IMR-90 (cell line): Measurements from ENCODE around the gene LGALS9.

Experiments used
- BHLHE40 ChIP-seq: fragments of 150-350 bp; IDR thresholded peaks from 2 replicates; pipeline ENCODE4 v1.6.1; 2016; ENCODE audit warnings: mild to moderate bottlenecking, low read depth, low read length
- CEBPB ChIP-seq: IDR thresholded peaks from 2 replicates; pipeline ENCODE4 v1.6.1; 2012; ENCODE audit warnings: low read depth, low read length, improper control_type of control experiment
- FOS ChIP-seq: fragments of 150-350 bp; IDR thresholded peaks from 2 replicates; pipeline ENCODE4 v1.6.1; 2016; ENCODE audit warnings: low read depth, low read length
- MXI1 ChIP-seq: IDR thresholded peaks from 2 replicates; pipeline ENCODE4 v1.6.1; 2012; ENCODE audit warnings: low read depth, mild to moderate bottlenecking, low read length, moderate library complexity, borderline replicate concordance
- POLR2A ChIP-seq: IDR thresholded peaks from 2 replicates; pipeline ENCODE4 v1.6.1; 2012; ENCODE audit warnings: mild to moderate bottlenecking, low read depth, low read length
- RAD21 ChIP-seq: IDR thresholded peaks from 2 replicates; pipeline ENCODE4 v1.6.1; 2012; ENCODE audit warnings: low read length, improper control_type of control experiment
- RCOR1 ChIP-seq: IDR thresholded peaks from 2 replicates; pipeline ENCODE4 v1.6.1; 2012; ENCODE audit warnings: mild to moderate bottlenecking, low read length, improper control_type of control experiment; ENCODE audit not compliant: insufficient replicate concordance
- SMC3 ChIP-seq: fragments of 150-350 bp; IDR thresholded peaks from 2 replicates; pipeline ENCODE4 v1.6.1; 2016; ENCODE audit warnings: low read depth, mild to moderate bottlenecking, antibody characterized with exemption, low read length, moderate library complexity
- TF ChIP-seq, protein P1 (sequence below): conservative IDR thresholded peaks from 2 replicates; pipeline ENCODE4 v1.5.1; 2012; ENCODE audit warnings: mild to moderate bottlenecking, low read depth, low read length, improper control_type of control experiment
- TF ChIP-seq, protein P2 (sequence below): fragments of 150-350 bp; IDR thresholded peaks from 2 replicates; pipeline ENCODE4 v1.6.1; 2016; ENCODE audit warnings: low read depth, mild to moderate bottlenecking, low read length, moderate library complexity, borderline replicate concordance

DNA sequence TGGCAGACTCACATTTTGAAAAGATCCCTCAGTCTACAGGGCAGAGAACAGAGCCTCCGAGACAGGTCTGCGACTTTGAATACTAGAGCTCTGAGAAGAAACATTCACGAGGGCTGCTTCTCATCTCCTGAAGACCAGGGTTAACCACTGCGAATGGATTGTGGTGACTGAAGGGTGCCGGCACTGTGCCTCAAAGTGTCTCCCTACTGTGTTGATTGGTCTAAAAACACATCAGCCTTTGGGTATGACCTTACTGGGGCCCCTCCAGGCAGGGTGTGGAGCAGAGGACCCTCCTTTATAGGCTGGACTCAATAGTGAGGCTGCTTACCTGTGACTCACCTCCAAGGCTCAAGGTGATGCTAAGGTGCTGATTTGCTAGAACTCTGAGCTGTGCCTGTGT, 2.6 kb upstream of the LGALS9 start:
- TF ChIP-seq, protein P1, sequence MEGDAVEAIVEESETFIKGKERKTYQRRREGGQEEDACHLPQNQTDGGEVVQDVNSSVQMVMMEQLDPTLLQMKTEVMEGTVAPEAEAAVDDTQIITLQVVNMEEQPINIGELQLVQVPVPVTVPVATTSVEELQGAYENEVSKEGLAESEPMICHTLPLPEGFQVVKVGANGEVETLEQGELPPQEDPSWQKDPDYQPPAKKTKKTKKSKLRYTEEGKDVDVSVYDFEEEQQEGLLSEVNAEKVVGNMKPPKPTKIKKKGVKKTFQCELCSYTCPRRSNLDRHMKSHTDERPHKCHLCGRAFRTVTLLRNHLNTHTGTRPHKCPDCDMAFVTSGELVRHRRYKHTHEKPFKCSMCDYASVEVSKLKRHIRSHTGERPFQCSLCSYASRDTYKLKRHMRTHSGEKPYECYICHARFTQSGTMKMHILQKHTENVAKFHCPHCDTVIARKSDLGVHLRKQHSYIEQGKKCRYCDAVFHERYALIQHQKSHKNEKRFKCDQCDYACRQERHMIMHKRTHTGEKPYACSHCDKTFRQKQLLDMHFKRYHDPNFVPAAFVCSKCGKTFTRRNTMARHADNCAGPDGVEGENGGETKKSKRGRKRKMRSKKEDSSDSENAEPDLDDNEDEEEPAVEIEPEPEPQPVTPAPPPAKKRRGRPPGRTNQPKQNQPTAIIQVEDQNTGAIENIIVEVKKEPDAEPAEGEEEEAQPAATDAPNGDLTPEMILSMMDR = no peak
- TF ChIP-seq POLR2A (no peak), FOS (no peak), RAD21 (no peak), RCOR1 (no peak), CEBPB (no peak), BHLHE40 (no peak), SMC3 (no peak), MXI1 (no peak)
- TF ChIP-seq, protein P2, sequence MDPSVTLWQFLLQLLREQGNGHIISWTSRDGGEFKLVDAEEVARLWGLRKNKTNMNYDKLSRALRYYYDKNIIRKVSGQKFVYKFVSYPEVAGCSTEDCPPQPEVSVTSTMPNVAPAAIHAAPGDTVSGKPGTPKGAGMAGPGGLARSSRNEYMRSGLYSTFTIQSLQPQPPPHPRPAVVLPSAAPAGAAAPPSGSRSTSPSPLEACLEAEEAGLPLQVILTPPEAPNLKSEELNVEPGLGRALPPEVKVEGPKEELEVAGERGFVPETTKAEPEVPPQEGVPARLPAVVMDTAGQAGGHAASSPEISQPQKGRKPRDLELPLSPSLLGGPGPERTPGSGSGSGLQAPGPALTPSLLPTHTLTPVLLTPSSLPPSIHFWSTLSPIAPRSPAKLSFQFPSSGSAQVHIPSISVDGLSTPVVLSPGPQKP = no peak
